Liver (tissue), 3 donors: Measurements from ENCODE around the gene TREX2.

Source experiments
- CTCF ChIP-seq: fragments of 150-350 bp; IDR thresholded peaks from 2 replicates; pipeline ENCODE4 v1.5.1; 2017; ENCODE audit warnings: improper control_type of control experiment, low read depth, low read length; ENCODE audit not compliant: missing input control
- EGR1 ChIP-seq, 2 donors: IDR thresholded peaks; 2 replicates each; pipeline ENCODE4 v1.6.1; 2016 to 2018; ENCODE audit warnings: antibody characterized with exemption in 2 of 2, low read depth in 2 of 2
- ZBTB33 ChIP-seq: IDR thresholded peaks from 2 replicates; pipeline ENCODE4 v1.6.1; 2016; ENCODE audit warnings: antibody characterized with exemption
- donor health status: healthy.
- donor health status: healthy.

GRCh38 chrX:153448556-153449367 lies 2.9 kb upstream of the TREX2 start:
- TF ChIP-seq EGR1 (IDR thresholded peaks at IDR 0.05; ENCODE audit: low read depth in 2 of 2) (no peak), CTCF (no peak), ZBTB33 (no peak)
